ENCODE data around the gene ADAMTS8.

The ADAMTS8 gene

DNA sequence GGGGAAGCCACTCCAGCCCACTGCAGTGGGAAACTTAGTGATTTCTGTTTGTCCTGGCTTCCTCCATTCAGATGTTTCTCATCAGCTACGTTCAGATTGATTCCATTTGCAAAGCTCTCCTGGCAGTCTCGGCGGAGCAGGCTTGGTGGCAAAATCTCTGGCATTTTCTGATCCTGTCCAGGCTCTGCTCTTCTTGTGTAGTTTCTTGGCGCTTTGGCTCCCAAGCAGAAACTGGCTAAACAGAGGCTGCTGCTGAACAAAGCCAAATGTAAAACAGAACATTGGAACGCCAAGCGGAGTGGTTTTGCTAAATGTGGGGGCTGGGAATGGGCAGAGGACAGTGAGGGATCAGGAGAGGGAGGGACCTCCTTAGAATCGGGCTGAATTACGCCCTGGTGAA is 36.7 kb downstream of the ADAMTS8 start:
- DNase-seq: no peak

- DNase-seq: no peak
Measured at GRCh38 chr11:130390071-130390758, 38.2 kb downstream of the ADAMTS8 start.

DNA sequence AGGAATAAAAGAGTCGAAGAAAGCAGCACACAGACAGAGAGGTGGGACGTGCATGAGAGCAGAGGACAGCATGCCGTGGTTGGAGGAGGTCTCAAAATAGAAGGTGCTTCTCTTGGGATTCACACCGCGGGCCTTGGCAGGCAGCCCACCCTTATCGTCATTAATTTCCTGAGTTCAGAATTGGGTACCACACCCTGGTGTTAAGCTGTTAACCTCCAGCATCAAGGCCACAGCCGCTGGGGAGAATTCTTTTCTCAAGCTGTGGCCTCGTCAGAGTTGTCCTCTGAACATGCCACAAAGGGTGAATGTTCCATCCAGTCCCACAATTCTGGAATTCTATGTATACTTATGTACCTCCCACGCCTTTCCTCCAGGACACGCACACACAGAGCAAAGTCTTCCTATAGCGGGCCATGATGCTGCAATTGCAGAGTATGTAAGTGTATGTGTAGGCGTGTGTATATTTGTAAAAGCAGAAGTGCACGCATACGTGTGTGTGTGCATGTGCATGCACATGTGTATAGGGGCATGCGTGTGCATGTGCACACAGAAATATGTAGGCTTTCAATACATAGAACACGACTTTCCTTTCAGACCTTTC is 39.0 kb downstream of the ADAMTS8 start:
- no peak for DNase-seq

- no peak for DNase-seq
Measured at GRCh38 chr11:130388607-130389205, 39.7 kb downstream of the ADAMTS8 start.

- DNase-seq: no peak
Measured at GRCh38 chr11:130386056-130386455, 42.4 kb downstream of the ADAMTS8 start.

DNA sequence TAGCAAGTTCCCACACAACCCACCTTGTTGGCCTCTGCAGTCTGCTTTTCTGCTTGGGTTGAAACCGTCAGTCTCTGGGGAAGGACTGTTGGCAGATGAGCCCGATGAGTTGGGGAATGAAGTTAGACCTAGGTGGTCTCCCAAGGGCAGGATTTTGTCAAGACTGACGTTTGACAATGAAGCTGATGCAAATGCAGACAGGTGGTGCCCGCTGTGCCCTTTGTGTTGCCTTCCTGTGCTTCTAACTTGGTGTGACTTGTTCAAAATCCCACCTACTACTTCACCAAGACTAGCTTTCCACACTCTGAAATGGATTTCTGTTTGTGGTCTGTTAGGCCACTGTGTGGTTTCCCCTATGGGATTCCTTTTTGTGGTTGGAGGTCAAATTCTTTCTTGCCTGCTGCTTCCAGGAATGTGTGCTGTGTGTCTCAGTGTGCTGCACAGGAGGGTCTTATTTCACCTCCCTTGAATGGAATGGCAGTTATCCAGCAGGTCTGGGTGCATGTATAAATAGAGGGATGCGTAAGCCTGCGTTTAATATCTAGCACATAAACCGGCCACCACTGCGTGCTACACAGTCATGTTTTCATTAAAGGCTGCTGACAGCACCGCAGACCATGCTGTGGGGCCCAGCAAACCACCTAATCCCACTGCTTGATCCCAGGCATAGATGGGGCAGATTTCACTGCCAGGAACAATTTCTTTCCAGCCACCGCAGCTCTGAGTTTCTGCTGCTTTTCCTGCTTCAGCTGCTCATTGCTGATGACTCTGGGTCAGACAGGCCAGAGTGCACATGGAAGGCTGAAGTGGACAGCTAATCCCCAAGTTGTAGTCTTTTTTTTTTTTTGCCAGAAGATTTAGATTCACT is 44.8 kb downstream of the ADAMTS8 start:
- no peak for DNase-seq

- no peak for DNase-seq
Measured at GRCh38 chr11:130381317-130381716, 47.1 kb downstream of the ADAMTS8 start.

GRCh38 chr11:130380778-130381177 is 47.6 kb downstream of the ADAMTS8 start:
- no peak for DNase-seq

- DNase-seq: no peak
Measured at GRCh38 chr11:130379276-130379675, 49.1 kb downstream of the ADAMTS8 start.

DNA sequence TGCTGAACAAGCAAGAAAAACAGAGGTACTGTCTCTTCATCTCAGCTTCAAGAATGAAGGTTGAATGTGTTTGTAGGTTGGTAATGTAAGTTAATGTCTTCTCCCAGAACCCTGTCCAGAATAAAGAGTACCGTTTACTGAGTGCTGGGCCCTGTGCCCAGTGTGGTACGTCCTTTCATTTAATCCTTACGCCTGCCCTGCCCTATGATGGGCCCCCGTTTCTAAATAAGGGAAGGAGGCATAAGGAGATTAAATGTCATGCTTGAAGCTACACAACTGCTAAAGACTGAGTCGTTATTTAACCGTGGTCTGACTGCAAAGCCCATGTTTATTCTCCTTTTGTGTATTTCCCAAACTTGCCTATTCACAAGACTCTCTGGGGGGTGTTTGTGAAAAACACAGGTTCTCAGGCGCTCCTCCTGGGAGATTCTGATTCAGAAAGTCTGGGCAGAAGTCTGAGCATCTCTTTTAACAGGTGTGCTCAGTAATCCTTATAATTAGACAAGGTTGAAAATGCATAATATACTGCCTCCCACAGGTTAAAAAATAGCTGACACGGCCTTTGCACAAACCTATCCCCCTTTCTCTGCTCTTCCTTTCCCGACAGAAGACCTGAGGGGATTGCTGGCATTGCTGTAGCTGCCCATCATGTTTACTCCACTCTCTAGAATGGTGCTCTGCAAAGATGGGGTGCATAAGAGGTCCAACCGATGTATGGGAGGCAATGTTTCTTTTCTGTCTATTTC is 57.4 kb downstream of the ADAMTS8 start:
- no peak for DNase-seq

DNA sequence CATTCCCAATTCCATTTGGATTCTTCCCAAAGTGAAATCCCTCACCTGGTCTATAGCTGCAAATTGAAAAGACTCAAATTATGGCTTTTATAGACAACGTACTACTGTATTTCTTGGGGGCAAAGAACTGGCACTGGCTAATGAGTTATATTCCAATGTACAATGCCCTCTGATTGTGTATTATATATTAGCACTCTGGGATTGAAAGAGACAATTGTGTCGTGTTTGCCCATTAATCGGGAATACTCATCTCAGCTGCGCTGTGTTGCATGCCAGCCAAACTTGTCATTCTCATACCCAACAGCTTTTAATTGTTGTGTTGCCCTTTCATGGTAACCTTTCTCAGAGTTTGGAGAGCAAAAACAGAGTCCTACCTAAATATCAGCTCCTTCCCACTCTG is 58.7 kb downstream of the ADAMTS8 start:
- DNase-seq: no peak

DNA sequence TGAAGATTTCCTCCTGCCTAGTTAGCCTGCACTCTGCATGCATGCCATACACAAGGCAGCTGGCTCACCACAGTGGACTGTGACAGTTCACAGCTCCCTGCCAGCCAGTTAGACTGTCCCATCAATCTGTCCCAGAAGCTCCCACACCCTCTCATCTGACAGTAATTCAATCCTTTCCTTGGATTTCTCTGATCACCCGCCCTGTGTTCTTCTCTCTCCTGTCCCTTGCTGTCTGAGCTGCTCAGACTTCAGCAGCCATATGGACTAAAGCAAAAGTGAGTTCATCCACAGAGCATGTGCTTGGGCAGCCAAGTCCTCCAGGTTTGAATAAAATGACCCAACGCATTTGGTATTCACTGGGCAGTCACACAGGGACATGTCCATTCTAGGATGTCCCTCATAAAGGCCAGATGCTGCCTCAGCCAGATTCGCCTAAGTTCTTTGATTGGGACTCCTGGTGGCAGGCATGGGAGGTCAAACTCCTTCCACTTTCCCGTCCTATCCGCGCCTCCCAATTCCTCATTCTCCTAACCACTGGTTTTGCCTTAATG is 59.2 kb downstream of the ADAMTS8 start:
- no peak for DNase-seq

DNA sequence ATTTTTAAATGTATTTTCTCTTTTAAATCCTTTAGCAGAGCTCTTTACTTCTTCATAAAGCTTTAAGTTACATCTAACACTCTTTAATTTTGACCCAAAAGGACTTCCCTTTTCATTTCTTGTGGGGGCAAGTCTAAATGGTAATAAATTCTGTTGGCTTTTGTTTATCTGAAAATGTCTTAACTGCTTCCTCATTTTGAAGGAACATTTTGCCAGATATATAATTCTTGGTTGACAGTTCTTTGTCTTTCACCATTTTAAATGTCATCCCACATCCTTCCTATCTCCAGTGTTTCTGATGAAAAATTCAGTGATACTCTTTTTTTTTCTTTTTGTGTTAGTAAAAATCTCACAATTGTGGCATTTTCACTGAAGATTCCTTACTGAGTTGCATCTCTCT is 69.0 kb downstream of the ADAMTS8 start:
- no peak for DNase-seq

GRCh38 chr11:130358398-130358797 is 70.0 kb downstream of the ADAMTS8 start:
- no peak for DNase-seq

Measured in DMS153 (cell line).